Measurements from ENCODE around the gene KREMEN1.

DNA sequence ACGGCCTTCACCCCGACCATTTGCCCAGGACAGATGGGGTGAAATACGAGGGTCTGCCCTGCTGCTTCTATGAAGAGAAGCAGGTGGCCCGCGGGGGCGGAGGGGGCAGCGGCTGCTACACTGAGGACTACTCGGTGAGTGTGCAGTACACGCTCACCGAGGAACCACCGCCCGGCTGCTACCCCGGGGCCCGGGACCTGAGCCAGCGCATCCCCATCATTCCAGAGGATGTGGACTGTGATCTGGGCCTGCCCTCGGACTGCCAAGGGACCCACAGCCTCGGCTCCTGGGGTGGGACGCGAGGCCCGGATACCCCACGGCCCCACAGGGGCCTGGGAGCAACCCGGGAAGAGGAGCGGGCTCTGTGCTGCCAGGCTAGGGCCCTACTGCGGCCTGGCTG is 22.4 kb upstream of the KREMEN1 start:
- TF ChIP-seq, protein P1, sequence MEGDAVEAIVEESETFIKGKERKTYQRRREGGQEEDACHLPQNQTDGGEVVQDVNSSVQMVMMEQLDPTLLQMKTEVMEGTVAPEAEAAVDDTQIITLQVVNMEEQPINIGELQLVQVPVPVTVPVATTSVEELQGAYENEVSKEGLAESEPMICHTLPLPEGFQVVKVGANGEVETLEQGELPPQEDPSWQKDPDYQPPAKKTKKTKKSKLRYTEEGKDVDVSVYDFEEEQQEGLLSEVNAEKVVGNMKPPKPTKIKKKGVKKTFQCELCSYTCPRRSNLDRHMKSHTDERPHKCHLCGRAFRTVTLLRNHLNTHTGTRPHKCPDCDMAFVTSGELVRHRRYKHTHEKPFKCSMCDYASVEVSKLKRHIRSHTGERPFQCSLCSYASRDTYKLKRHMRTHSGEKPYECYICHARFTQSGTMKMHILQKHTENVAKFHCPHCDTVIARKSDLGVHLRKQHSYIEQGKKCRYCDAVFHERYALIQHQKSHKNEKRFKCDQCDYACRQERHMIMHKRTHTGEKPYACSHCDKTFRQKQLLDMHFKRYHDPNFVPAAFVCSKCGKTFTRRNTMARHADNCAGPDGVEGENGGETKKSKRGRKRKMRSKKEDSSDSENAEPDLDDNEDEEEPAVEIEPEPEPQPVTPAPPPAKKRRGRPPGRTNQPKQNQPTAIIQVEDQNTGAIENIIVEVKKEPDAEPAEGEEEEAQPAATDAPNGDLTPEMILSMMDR (IDR thresholded peaks at IDR 0.05; ENCODE audit: insufficient read depth, low read length), result no peak
- TF ChIP-seq POLR2AphosphoS5 (IDR thresholded peaks at IDR 0.05; ENCODE audit: low read depth), result no peak
- TF ChIP-seq, protein P2, sequence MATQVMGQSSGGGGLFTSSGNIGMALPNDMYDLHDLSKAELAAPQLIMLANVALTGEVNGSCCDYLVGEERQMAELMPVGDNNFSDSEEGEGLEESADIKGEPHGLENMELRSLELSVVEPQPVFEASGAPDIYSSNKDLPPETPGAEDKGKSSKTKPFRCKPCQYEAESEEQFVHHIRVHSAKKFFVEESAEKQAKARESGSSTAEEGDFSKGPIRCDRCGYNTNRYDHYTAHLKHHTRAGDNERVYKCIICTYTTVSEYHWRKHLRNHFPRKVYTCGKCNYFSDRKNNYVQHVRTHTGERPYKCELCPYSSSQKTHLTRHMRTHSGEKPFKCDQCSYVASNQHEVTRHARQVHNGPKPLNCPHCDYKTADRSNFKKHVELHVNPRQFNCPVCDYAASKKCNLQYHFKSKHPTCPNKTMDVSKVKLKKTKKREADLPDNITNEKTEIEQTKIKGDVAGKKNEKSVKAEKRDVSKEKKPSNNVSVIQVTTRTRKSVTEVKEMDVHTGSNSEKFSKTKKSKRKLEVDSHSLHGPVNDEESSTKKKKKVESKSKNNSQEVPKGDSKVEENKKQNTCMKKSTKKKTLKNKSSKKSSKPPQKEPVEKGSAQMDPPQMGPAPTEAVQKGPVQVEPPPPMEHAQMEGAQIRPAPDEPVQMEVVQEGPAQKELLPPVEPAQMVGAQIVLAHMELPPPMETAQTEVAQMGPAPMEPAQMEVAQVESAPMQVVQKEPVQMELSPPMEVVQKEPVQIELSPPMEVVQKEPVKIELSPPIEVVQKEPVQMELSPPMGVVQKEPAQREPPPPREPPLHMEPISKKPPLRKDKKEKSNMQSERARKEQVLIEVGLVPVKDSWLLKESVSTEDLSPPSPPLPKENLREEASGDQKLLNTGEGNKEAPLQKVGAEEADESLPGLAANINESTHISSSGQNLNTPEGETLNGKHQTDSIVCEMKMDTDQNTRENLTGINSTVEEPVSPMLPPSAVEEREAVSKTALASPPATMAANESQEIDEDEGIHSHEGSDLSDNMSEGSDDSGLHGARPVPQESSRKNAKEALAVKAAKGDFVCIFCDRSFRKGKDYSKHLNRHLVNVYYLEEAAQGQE (IDR thresholded peaks at IDR 0.05; ENCODE audit: insufficient replicate concordance, low read depth), result no peak

All from HL-60 (cell line).